SHP77 (cell line): Measurements from ENCODE around the gene PPP2R5B.

ENCODE experiments used
- DNase-seq, 2 experiments: peaks; one replicate each; lab custom pipeline; 2025; lab: John Stamatoyannopoulos, UW

PPP2R5B gene

GRCh38 chr11:64929625-64930024 lies 5.1 kb downstream of the PPP2R5B start:
- no peak for DNase-seq

GRCh38 chr11:64930340-64930739 lies 5.9 kb downstream of the PPP2R5B start:
- DNase-seq = no peak

GRCh38 chr11:64931290-64931689 lies 6.8 kb downstream of the PPP2R5B start:
- DNase-seq = no peak

GRCh38 chr11:64932324-64932723 lies 7.8 kb downstream of the PPP2R5B start:
- no peak for DNase-seq

GRCh38 chr11:64933213-64933934 lies 8.9 kb downstream of the PPP2R5B start:
- no peak for DNase-seq

- DNase-seq = no peak
These were observed 9.6 kb downstream of the PPP2R5B start for GRCh38 chr11:64933935-64934681.

- DNase-seq = no peak
These were observed 10.3 kb downstream of the PPP2R5B start for GRCh38 chr11:64934682-64935358.

GRCh38 chr11:64935359-64936081 lies 11.0 kb downstream of the PPP2R5B start, which contains the start of gene GPHA2:
Gene GPHA2, minus strand, starts transcription at chr11:64935893. Its CDS starts 433 bp downstream, at chr11:64935460.
- peak; percentile 38 to 41 for DNase-seq

- no peak for DNase-seq
These were observed 12.1 kb downstream of the PPP2R5B start for GRCh38 chr11:64936539-64936938.

GRCh38 chr11:64947208-64947814 lies 22.8 kb downstream of the PPP2R5B start:
- no peak for DNase-seq

GRCh38 chr11:64951529-64951928 lies 27.0 kb downstream of the PPP2R5B start:
- DNase-seq = no peak

GRCh38 chr11:64954201-64954600 lies 29.7 kb downstream of the PPP2R5B start:
- no peak for DNase-seq

- no peak for DNase-seq
These were observed 35.0 kb downstream of the PPP2R5B start for GRCh38 chr11:64959498-64959897.

GRCh38 chr11:64960719-64961118 lies 36.2 kb downstream of the PPP2R5B start:
- no peak for DNase-seq

- DNase-seq = no peak
These were observed 38.7 kb downstream of the PPP2R5B start for GRCh38 chr11:64963072-64963631.

- no peak for DNase-seq
These were observed 42.9 kb downstream of the PPP2R5B start for GRCh38 chr11:64967375-64967774.

GRCh38 chr11:64969209-64969608 lies 44.7 kb downstream of the PPP2R5B start:
- no peak for DNase-seq

- no peak for DNase-seq
These were observed 46.3 kb downstream of the PPP2R5B start for GRCh38 chr11:64970731-64971151.

- DNase-seq = no peak
These were observed 47.1 kb downstream of the PPP2R5B start, which contains the start of gene MAJIN for GRCh38 chr11:64971421-64972233. Gene MAJIN, minus strand, starts transcription at chr11:64972108. Its CDS starts 12,703 bp downstream, at chr11:64959405.

- DNase-seq = no peak
These were observed 49.6 kb downstream of the PPP2R5B start for GRCh38 chr11:64974124-64974523.
